H1 (cell line): ENCODE measurements around the gene CLEC4F.

ENCODE experiments used
- BCL11A ChIP-seq, 2 experiments: IDR thresholded peaks; one replicate each; pipeline ENCODE4 v1.6.1; 2011; ENCODE audit warnings: low read depth in 2 of 2, low read length in 2 of 2, mild to moderate bottlenecking in 2 of 2
- CREB1 ChIP-seq: IDR thresholded peaks from 2 replicates; pipeline ENCODE4 v1.6.1; 2012; ENCODE audit warnings: inconsistent platforms
- CTCF ChIP-seq, 3 experiments: IDR thresholded peaks; 1 replicate in 2 of 3; 2 replicates in 1 of 3; pipeline versions ENCODE4 v1.5.1 to v1.6.1; 2011; ENCODE audit warnings: low read length in 3 of 3, mild to moderate bottlenecking in 3 of 3, inconsistent platforms in 2 of 3, low read depth in 1 of 3, moderate library complexity in 1 of 3; ENCODE audit not compliant: insufficient read depth in 1 of 3; ENCODE audit errors: control extremely low read depth in 1 of 3
- EP300 ChIP-seq, 2 experiments: IDR thresholded peaks; 1 replicate in 1 of 2; 2 replicates in 1 of 2; pipeline ENCODE4 v1.6.1; 2011 to 2012; ENCODE audit warnings: low read depth in 2 of 2, low read length in 2 of 2, mild to moderate bottlenecking in 2 of 2, borderline replicate concordance in 1 of 2, inconsistent platforms in 1 of 2, moderate library complexity in 1 of 2
- KDM5A ChIP-seq: fragments of 200-600 bp; IDR thresholded peaks from 2 replicates; pipeline ENCODE4 v1.7.1; 2012; ENCODE audit warnings: mild to moderate bottlenecking, low read length, inconsistent platforms, mixed read lengths
- MAX ChIP-seq: IDR thresholded peaks from 2 replicates; pipeline ENCODE4 v1.6.1; 2012; ENCODE audit warnings: inconsistent platforms
- RAD21 ChIP-seq, 2 experiments: IDR thresholded peaks in 1 of 2; conservative IDR thresholded peaks in 1 of 2; 2 replicates each; pipeline ENCODE4 v1.6.1; 2011; ENCODE audit warnings: low read depth in 2 of 2, low read length in 2 of 2, improper control_type of control experiment in 1 of 2, inconsistent platforms in 1 of 2, mild to moderate bottlenecking in 1 of 2, moderate library complexity in 1 of 2
- SAP30 ChIP-seq: fragments of 300-600 bp; sonication (generic); IDR thresholded peaks from 2 replicates; pipeline ENCODE4 v1.7.1; 2012; ENCODE audit warnings: low read length, moderate library complexity, mild to moderate bottlenecking, inconsistent platforms; ENCODE audit not compliant: insufficient read depth, insufficient replicate concordance
- SP1 ChIP-seq: IDR thresholded peaks from 2 replicates; pipeline ENCODE4 v1.6.1; 2011; ENCODE audit warnings: low read depth, low read length
- SRF ChIP-seq: IDR thresholded peaks from 2 replicates; pipeline ENCODE4 v1.6.1; 2011; ENCODE audit warnings: mild to moderate bottlenecking, low read depth, low read length, moderate library complexity
- TAF1 ChIP-seq: IDR thresholded peaks from 2 replicates; pipeline ENCODE4 v1.6.1; 2011; ENCODE audit warnings: mild to moderate bottlenecking, low read depth, low read length
- TAF7 ChIP-seq: optimal IDR thresholded peaks from 2 replicates; pipeline ENCODE3; 2011; ENCODE audit warnings: low read depth, mild to moderate bottlenecking, inconsistent platforms, low read length, moderate library complexity, borderline replicate concordance
- YY1 ChIP-seq: IDR thresholded peaks from 2 replicates; pipeline ENCODE4 v1.6.1; 2011; ENCODE audit warnings: low read depth, mild to moderate bottlenecking, low read length

GRCh38 chr2:70793450-70793849, 26.9 kb downstream of the CLEC4F start:
- no peak for TF ChIP-seq CTCF (IDR thresholded peaks at IDR 0.05; ENCODE audit: control extremely low read depth in 1 of 3, insufficient read depth in 1 of 3, low read depth in 1 of 3, low read length in 3 of 3)
- TF ChIP-seq MAX, result no peak
- no peak for TF ChIP-seq TAF7
- no peak for TF ChIP-seq RAD21 (IDR thresholded peaks at IDR 0.05 in 1 of 2, conservative IDR thresholded peaks at IDR 0.05 in 1 of 2; ENCODE audit: low read depth in 2 of 2, low read length in 2 of 2)
- no peak for TF ChIP-seq YY1
- no peak for TF ChIP-seq EP300 (IDR thresholded peaks at IDR 0.05; ENCODE audit: borderline replicate concordance in 1 of 2, low read depth in 2 of 2, low read length in 2 of 2)
- no peak for TF ChIP-seq KDM5A
- no peak for TF ChIP-seq TAF1
- TF ChIP-seq BCL11A (IDR thresholded peaks at IDR 0.05; ENCODE audit: low read depth in 2 of 2, low read length in 2 of 2), result no peak
- TF ChIP-seq SP1, result no peak
- TF ChIP-seq SAP30, result no peak
- no peak for TF ChIP-seq CREB1
- no peak for TF ChIP-seq SRF
